LNCaP clone FGC (cell line): Measurements from ENCODE around the gene SORCS2.
A peak's percentile ranks its signal among the peaks of the same experiment; 100 is the strongest.

ENCODE experiments used
- DNase-seq: peaks from one replicate; pipeline ENCODE4 v3.0.0-alpha.2; 2011; ENCODE audit warnings: low read depth
- H3K4me3 ChIP-seq: 2 replicates; pipeline ENCODE4 v1.5.1; 2011; ENCODE audit warnings: mild to moderate bottlenecking, low read depth, low read length, control low read depth
- CTCF ChIP-seq: IDR thresholded peaks from 2 replicates; pipeline ENCODE4 v1.5.1; 2012; ENCODE audit warnings: mild to moderate bottlenecking; ENCODE audit not compliant: control insufficient read depth, insufficient read depth; ENCODE audit errors: extremely low read depth

SORCS2 gene

GRCh38 chr4:7156328-7156727 is 36.0 kb upstream of the SORCS2 start:
- no peak for TF ChIP-seq CTCF
- no peak for DNase-seq
- H3K4me3 ChIP-seq: no peak overlapping the region

GRCh38 chr4:7156761-7157488 is 35.4 kb upstream of the SORCS2 start:
- no peak overlapping the region for H3K4me3 ChIP-seq
- TF ChIP-seq CTCF: peak; percentile 43
- no peak for DNase-seq

GRCh38 chr4:7157666-7158065 is 34.7 kb upstream of the SORCS2 start:
- TF ChIP-seq CTCF: no peak
- H3K4me3 ChIP-seq: no peak overlapping the region
- no peak for DNase-seq

GRCh38 chr4:7158081-7158750 is 34.1 kb upstream of the SORCS2 start:
- H3K4me3 ChIP-seq: no peak overlapping the region
- no peak for TF ChIP-seq CTCF
- no peak for DNase-seq

- no peak for DNase-seq
- TF ChIP-seq CTCF: no peak
- H3K4me3 ChIP-seq: no peak overlapping the region
These were observed 33.3 kb upstream of the SORCS2 start for GRCh38 chr4:7158991-7159390.

- no peak for TF ChIP-seq CTCF
- no peak overlapping the region for H3K4me3 ChIP-seq
- DNase-seq: no peak
These were observed 32.4 kb upstream of the SORCS2 start for GRCh38 chr4:7159923-7160322.
